Epidermal melanocyte (primary cell): Measurements from ENCODE around the gene WDR1.

ENCODE experiments used
- DNase-seq: peaks from one replicate; pipeline ENCODE4 v3.0.0; 2011; ENCODE audit warnings: low spot score; ENCODE audit not compliant: insufficient read length

Gene WDR1

GRCh38 chr4:10085828-10086505 is 30.6 kb downstream of the WDR1 start:
- no peak for DNase-seq

GRCh38 chr4:10085386-10085785 is 31.2 kb downstream of the WDR1 start:
- DNase-seq = no peak

GRCh38 chr4:10084651-10085358 is 31.8 kb downstream of the WDR1 start:
- no peak for DNase-seq

- DNase-seq = no peak
Observed at GRCh38 chr4:10083861-10084641, 32.5 kb downstream of the WDR1 start.

- no peak for DNase-seq
Observed at GRCh38 chr4:10083331-10083771, 33.2 kb downstream of the WDR1 start.

GRCh38 chr4:10082459-10083272 is 33.9 kb downstream of the WDR1 start:
- DNase-seq = no peak

GRCh38 chr4:10082047-10082446 is 34.6 kb downstream of the WDR1 start:
- no peak for DNase-seq

- no peak for DNase-seq
Observed at GRCh38 chr4:10081218-10081606, 35.4 kb downstream of the WDR1 start.

- DNase-seq = no peak
Observed at GRCh38 chr4:10080589-10081217, 35.9 kb downstream of the WDR1 start.

- no peak for DNase-seq
Observed at GRCh38 chr4:10079912-10080588, 36.5 kb downstream of the WDR1 start.

- DNase-seq = no peak
Observed at GRCh38 chr4:10079256-10079655, 37.3 kb downstream of the WDR1 start.

- no peak for DNase-seq
Observed at GRCh38 chr4:10078481-10079233, 37.9 kb downstream of the WDR1 start.

- DNase-seq = no peak
Observed at GRCh38 chr4:10077483-10078335, 38.9 kb downstream of the WDR1 start.

- no peak for DNase-seq
Observed at GRCh38 chr4:10077076-10077475, 39.5 kb downstream of the WDR1 start.

GRCh38 chr4:10075953-10076391 is 40.6 kb downstream of the WDR1 start:
- DNase-seq = no peak

- no peak for DNase-seq
Observed at GRCh38 chr4:10075158-10075863, 41.3 kb downstream of the WDR1 start.

GRCh38 chr4:10074767-10075105 is 41.9 kb downstream of the WDR1 start:
- DNase-seq = no peak
